Activated CD8-positive, alpha-beta memory T cell treated with anti-CD3 and anti-CD28 coated beads for 4 hours (primary cell): Measurements from ENCODE around the gene MDM4.
A peak's percentile ranks its signal among the peaks of the same experiment; 100 is the strongest.
"Not testable (repeated sequence)": the region's sequence is repeated elsewhere in the genome, so short reads cannot be mapped to it uniquely, and the experiment has no call there.

Experiments used
- DNase-seq, 2 donors: peaks; one replicate each; pipeline ENCODE4 v3.0.0-alpha.2; 2020; ENCODE audit warnings: low read depth in 2 of 2

Gene MDM4

GRCh38 chr1:204562075-204562990 is 46.1 kb downstream of the MDM4 start:
- DNase-seq = no peak

- DNase-seq = no peak
Measured at GRCh38 chr1:204563307-204563706, 47.1 kb downstream of the MDM4 start.

- no peak for DNase-seq
Measured at GRCh38 chr1:204563780-204564179, 47.6 kb downstream of the MDM4 start.

DNA sequence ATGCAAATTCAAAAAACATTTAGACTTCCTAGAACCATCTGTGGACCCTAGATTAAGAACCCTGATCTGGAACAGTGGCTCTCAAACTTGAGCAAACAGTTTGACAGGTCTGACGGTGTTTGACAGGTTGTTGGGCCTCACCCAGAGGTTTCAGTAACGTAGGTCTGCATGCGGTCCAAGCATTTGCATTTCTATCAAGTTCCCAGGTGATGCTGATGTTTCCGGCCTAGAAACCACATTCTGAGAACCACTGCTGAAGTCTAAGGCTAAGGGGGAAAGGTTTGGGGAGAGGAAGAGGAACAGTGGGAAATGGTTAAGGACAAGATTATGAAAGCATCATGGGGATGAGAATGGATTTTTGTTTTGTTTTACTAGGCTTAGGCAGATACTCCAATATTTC is 48.6 kb downstream of the MDM4 start:
- DNase-seq = no peak

- peak; percentile 23 to 27 for DNase-seq
Measured at GRCh38 chr1:204565617-204566582, 49.7 kb downstream of the MDM4 start.

DNA sequence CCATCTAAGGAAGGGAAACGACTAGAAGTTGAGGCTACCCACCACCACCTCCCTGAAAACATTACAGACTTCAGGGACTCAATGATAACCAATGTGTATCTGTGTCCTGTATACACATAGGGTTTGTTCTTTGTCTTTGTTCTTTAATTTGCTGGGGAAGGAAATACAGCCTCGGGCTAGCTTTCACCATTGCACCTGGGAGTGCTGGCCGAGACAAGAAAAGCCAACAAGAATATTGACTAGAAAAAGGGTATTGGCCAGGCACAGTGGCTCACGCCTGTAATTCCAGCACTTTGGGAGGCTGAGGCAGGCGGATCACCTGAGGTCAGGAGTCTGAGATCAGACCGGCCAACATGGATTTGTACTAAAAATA is 50.4 kb downstream of the MDM4 start:
- no peak for DNase-seq

- no peak for DNase-seq
Measured at GRCh38 chr1:204567071-204567470, 50.9 kb downstream of the MDM4 start.

GRCh38 chr1:204568576-204569315 is 52.5 kb downstream of the MDM4 start:
- no peak for DNase-seq

GRCh38 chr1:204569478-204569877 is 53.3 kb downstream of the MDM4 start:
- DNase-seq = no peak

- not testable (repeated sequence) for DNase-seq
Measured at GRCh38 chr1:204570021-204570420, 53.8 kb downstream of the MDM4 start.

DNA sequence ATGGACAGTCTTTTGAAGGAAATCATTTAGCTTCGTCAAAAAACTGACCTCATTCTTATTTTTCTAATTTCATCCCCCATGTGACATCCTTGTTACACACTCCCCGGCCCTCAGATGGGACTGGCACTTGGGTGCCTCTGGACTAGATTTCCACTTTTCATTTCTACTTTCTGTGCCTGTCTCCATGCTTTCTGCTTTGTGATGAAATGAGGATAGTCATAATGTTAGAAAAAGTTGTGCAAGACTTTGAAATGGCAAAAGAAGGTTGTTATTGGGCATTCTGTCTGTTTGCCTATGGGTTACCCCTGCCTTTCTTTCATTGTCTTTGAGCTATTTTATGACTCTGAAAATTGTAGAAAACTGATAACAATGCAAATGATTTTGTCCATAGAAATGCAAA is 54.9 kb downstream of the MDM4 start:
- DNase-seq = no peak

DNA sequence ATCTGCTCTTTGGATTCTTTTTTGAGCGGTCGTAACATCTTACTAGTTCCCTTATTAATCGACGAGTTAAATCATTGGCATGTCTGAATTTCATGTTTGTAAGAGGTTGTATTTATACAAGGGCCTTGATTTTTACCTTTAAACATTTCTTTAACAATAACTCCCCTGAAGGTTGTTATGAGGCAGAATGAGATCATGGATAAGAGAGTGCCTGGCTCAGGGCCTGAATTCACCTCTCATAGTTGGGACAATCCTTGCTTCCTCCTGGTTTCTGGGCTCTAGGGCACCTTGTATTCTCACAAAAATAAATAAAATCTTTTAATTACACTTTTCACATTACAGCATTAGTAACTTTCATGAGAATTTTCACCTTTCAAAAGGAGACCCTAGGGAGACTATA is 55.4 kb downstream of the MDM4 start:
- no peak for DNase-seq

- DNase-seq = no peak
Measured at GRCh38 chr1:204572923-204573922, 57.0 kb downstream of the MDM4 start.

DNA sequence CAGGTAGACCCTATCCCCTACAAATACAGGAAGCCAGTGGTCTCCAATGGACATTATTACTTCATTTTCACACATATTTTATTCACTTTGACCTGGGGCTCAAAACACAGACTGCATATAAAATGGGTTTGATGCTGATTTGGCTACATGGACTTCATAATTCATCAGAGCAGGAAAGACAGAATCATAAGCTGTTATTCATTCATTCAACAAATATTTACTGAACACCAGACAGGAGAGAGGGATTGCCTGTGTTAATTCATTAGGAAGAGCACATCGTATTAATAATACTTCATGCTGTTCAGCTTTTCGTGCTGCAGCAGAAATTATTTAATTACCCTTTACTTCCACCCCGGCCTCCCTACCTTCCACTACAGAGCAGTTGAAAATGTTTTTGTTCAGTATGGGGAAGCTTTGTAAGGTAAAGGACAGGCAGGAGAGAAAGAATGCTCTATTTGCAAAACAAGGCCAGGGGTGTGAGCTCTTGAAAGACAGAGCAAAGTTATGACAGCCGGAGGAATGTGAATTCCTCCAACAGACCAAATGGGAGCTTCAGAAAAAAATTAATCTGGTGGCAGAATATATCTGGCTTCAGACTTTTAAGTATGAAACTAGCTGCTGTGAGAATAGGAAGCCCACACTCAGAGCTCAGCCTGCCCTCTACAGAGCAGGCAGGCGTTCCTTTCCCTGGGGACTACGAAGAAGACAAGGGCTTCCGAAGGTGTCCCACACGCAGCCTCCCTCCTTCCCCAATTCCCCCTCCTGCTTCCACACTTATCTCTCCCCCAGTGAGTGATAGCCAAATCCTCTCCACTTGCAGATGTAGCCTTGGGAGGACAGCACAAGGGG is 58.0 kb downstream of the MDM4 start:
- DNase-seq = no peak

DNA sequence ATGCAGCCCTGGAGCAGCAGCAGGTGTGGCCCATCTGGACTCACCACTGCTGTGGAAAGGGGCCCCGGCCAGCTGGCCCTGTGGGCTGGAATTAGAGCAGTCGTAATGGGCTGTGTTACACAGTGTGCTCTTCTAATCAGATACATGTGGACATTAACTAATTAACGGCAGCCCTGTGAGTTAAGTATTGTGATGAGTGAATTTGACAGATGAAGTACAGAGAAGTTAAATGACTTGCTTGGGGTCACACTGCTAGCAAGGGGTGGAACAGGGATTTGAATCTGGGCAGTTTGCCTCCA is 58.6 kb downstream of the MDM4 start:
- no peak for DNase-seq

- no peak for DNase-seq
Measured at GRCh38 chr1:204575221-204576190, 59.3 kb downstream of the MDM4 start.

- DNase-seq = no peak
Measured at GRCh38 chr1:204576422-204576821, 60.2 kb downstream of the MDM4 start.

DNA sequence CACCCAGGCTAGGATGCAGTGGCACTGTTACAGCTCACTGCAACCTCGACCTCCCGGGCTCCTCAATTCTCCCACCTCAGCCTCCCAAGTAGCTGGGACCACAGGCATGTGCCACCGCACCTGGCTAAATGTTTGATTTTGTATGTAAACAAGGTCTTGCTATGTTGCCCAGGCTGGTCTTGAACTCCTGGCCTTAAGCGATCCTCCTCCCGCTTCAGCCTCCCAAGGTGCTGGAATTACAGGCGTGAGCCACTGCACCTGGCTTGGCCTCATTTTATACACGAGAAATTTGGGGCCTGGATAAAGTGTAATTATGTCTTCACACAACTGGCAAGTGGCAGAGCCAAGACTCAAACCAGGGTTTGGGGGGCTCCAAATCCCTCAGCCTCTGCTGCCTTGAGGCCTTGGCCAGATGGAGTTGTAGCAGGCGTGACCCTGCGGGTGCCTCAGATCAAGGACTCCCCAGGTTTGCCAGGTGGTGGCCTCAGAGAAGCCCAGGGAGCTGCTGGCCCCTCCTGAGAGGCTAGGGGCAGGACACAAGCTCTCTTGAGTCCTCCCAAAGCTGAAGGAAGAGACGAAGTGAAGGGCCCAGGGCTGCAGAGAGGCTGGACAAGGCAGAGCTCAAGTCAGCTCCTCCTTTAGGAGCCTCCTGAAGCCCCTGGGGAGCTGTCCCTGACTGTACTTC is 61.7 kb downstream of the MDM4 start:
- DNase-seq = no peak
